Stimulated activated naive CD8-positive, alpha-beta T cell treated with anti-CD3 and anti-CD28 coated beads, Interleukin-15, Interleukin-2, amounts not matched to agents 100 ng/mL and 50 ng/mL, for 24 hours (primary cell): ENCODE results near the gene DEFB129.
"Not testable (repeated sequence)": the region's sequence is repeated elsewhere in the genome, so short reads cannot be mapped to it uniquely, and the experiment has no call there.

Source experiments
- H3K27ac Mint-ChIP-seq: one replicate; pipeline ENCODE4 v1.8.0; 2021; ENCODE audit warnings: mild to moderate bottlenecking, mixed read lengths
- H3K27me3 Mint-ChIP-seq: one replicate; pipeline ENCODE4 v1.8.0; 2021; ENCODE audit warnings: mixed read lengths
- H3K36me3 Mint-ChIP-seq: one replicate; pipeline ENCODE4 v1.8.0; 2021; ENCODE audit warnings: low read depth, mixed read lengths
- H3K4me1 Mint-ChIP-seq: one replicate; pipeline ENCODE4 v1.8.0; 2021; ENCODE audit warnings: low read depth, mixed read lengths
- H3K4me3 Mint-ChIP-seq: one replicate; pipeline ENCODE4 v1.8.0; 2021; ENCODE audit warnings: mild to moderate bottlenecking, mixed read lengths
- H3K9me3 Mint-ChIP-seq: one replicate; pipeline ENCODE4 v1.8.0; 2021; ENCODE audit warnings: mixed read lengths

The DEFB129 gene

DNA sequence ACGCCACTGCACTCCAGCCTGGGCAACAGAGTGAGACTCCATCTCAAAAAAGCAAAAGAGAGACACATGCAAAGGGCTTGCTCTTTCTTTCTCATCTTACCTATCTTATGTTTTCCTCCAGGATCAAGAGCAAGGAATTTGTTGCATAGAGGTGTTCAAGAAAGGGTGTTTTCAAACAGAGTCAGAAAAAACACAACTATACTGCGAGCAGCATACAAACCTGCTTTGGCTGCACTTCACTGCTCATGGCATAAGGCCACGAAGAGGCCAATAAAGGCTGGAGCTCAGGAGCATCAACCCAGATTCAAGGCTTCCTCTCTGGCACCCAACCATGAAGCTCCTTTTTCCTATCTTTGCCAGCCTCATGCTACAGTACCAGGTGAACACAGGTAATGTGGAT lies at the start of gene DEFB129:
Gene DEFB129 (plus strand): TSS at position 301 of the 400 bp plus-strand sequence. CDS start 31 bp downstream, at position 332.
- no peaks in the 10 kb centered on the region for H3K9me3 Mint-ChIP-seq
- no peaks in the 10 kb centered on the region for H3K36me3 Mint-ChIP-seq
- no peak within 1 kb of the TSS for H3K4me3 Mint-ChIP-seq
- peaks cover 4% of the 10 kb centered on the region for H3K27me3 Mint-ChIP-seq
- peak within 1 kb of the TSS; percentile 64 for H3K27ac Mint-ChIP-seq
- H3K4me1 Mint-ChIP-seq, result peaks cover 19% of the 10 kb centered on the region

- Mint-ChIP-seq H3K27ac (no peak overlapping the region), H3K4me1 (no peaks in the 10 kb centered on the region), H3K27me3 (peaks cover 70% of the 10 kb centered on the region), H3K9me3 (peaks cover 11% of the 10 kb centered on the region), H3K4me3 (no peak overlapping the region), H3K36me3 (no peaks in the 10 kb centered on the region)
Observed at GRCh38 chr20:184288-184687, 42.8 kb upstream of the DEFB129 start.

DNA sequence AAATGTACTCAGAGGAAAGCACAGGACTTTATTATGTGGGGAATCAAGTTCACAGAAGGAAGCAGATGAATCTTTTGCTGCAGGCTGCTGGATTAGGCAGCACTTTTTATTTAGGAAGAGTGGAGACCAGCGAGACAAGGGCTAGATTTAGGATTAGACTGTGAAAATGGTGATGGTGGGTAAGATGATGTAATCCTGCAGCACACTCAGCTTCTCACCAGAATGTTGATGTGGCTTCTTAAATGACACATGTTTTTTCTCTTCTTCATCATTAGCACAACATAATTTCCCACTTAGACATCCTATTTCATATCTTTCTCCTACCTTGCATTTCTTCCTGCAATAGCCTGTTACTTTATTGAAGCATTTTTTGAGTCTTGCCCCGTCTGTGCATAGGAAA lies 39.3 kb upstream of the DEFB129 start:
- Mint-ChIP-seq H3K4me3 (no peak overlapping the region), H3K36me3 (no peaks in the 10 kb centered on the region), H3K4me1 (no peaks in the 10 kb centered on the region), H3K9me3 (peaks cover 11% of the 10 kb centered on the region), H3K27me3 (peaks cover 70% of the 10 kb centered on the region), H3K27ac (no peak overlapping the region)

DNA sequence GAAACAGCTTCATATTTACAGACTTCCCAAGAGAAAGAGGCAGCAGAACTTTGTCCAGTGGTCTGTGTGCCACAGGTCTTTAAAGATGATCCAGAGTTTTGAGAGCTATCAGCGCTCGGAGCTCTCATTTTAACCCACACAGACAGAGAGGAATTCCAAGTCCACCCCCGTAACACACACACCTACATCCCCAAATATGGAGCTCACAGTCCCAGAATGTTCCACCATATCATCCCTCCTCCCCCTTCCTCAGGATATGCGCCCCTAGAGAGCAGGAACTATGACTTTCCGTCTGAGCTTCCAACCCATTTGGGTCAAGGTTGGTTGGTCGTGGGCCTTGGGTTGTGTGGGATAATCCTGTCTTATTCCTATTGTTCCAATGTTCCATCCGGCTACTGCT lies 37.4 kb upstream of the DEFB129 start, which contains the start of gene DEFB128:
Gene DEFB128 (minus strand): TSS at position 101 of the 400 bp plus-strand sequence. CDS start 88 bp downstream, at position 13.
- peaks cover 52% of the 10 kb centered on the region for H3K27me3 Mint-ChIP-seq
- no peaks in the 10 kb centered on the region for H3K9me3 Mint-ChIP-seq
- no peaks in the 10 kb centered on the region for H3K4me1 Mint-ChIP-seq
- H3K27ac Mint-ChIP-seq, result no peak within 1 kb of the TSS
- no peak within 1 kb of the TSS for H3K4me3 Mint-ChIP-seq
- no peaks in the 10 kb centered on the region for H3K36me3 Mint-ChIP-seq

- H3K36me3 Mint-ChIP-seq, result no peaks in the 10 kb centered on the region
- H3K4me3 Mint-ChIP-seq, result no peak overlapping the region
Observed at GRCh38 chr20:198225-198624, 28.8 kb upstream of the DEFB129 start.

GRCh38 chr20:199996-200395 lies 27.1 kb upstream of the DEFB129 start:
- Mint-ChIP-seq H3K4me3 (no peak overlapping the region), H3K27ac (no peak overlapping the region), H3K9me3 (no peaks in the 10 kb centered on the region), H3K27me3 (peaks cover 24% of the 10 kb centered on the region), H3K4me1 (no peaks in the 10 kb centered on the region), H3K36me3 (no peaks in the 10 kb centered on the region)

More at GRCh38 chr20:198225-198624, 28.8 kb upstream of the DEFB129 start:
- peaks cover 16% of the 10 kb centered on the region for H3K27me3 Mint-ChIP-seq
- H3K9me3 Mint-ChIP-seq, result no peaks in the 10 kb centered on the region
- H3K27ac Mint-ChIP-seq, result no peak overlapping the region
- no peaks in the 10 kb centered on the region for H3K4me1 Mint-ChIP-seq

DNA sequence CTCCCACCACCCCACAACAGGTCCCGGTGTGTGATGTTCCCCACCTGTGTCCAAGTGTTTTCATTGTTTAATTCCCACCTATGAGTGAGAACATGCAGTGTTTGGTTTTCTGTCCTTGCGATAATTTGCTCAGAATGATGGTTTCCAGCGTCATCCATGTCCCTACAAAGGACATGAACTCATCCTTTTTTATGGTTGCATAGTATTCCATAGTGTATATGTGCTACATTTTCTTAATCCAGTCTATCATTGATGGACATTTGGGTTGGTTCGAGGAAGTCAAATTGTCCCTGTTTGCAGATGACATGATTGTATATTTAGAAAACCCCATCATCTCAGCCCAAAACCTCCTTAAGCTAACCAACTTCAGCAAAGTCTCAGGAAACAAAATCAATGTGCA lies 23.4 kb upstream of the DEFB129 start:
- not testable (repeated sequence) for H3K27me3 Mint-ChIP-seq, H3K36me3 Mint-ChIP-seq, H3K4me3 Mint-ChIP-seq, H3K4me1 Mint-ChIP-seq, H3K27ac Mint-ChIP-seq, H3K9me3 Mint-ChIP-seq

DNA sequence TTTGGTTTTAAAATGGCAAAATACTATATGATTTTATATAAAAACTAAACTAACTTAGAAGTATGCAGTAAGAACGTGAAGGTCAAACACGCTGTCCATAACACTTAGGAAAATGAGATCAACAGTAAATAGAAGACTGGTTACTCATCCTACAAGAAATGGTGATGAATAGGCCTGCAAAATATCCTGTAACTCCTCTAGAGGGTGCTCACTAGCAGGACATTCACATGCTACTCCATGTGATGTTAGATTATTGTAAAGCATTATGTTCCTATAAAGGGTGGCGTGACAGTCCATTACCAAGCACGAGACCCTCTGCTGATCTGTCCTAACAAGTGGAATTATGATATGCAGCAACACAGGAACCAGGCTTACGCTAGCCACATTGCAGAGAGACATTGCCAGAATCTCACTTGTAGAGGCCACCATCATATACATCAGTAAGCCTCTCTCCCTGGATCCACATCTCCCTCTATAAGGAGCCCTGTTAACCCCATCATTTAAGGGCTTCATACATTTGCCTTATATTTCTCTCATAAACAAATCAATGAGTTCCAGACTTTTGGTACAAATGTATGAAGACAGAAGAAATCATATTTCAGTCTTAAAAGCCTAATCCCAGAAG lies 18.0 kb upstream of the DEFB129 start:
- H3K4me3 Mint-ChIP-seq, result no peak overlapping the region
- H3K4me1 Mint-ChIP-seq, result no peaks in the 10 kb centered on the region
- H3K36me3 Mint-ChIP-seq, result no peaks in the 10 kb centered on the region
- no peaks in the 10 kb centered on the region for H3K9me3 Mint-ChIP-seq
- peaks cover 6% of the 10 kb centered on the region for H3K27me3 Mint-ChIP-seq
- H3K27ac Mint-ChIP-seq, result no peak overlapping the region

DNA sequence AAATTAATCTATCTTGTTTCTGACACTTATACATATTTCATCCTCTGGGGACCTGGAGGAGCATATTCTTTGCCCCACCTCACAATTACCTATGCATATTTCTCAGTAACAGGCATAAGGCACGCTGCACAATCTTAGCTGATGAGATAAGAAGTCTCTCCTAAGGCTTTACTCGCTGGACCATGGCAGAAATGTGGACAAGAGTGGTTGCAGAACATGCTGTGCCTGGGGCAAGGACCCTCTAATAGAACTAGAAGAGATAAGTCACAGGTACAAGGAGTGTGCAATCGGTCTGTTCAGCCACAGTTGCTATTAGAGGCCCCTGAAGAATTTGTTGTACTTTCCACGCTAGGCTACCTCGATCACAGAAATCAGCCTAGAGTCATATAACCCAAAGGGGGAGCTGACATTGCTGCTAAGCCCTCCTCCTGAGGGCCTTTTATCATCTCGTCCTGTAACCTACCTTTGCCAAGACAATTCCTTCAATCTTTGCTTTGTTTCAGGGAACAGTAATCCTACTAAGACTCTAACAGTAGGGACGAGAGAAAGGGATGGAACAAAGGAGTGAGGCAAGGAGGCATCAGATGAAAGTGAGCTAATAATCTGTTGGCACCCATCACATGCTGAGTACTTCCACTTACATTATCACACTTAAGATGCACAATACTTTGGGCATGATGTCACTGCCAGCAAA lies 16.1 kb upstream of the DEFB129 start:
- H3K9me3 Mint-ChIP-seq, result no peaks in the 10 kb centered on the region
- no peaks in the 10 kb centered on the region for H3K27me3 Mint-ChIP-seq

DNA sequence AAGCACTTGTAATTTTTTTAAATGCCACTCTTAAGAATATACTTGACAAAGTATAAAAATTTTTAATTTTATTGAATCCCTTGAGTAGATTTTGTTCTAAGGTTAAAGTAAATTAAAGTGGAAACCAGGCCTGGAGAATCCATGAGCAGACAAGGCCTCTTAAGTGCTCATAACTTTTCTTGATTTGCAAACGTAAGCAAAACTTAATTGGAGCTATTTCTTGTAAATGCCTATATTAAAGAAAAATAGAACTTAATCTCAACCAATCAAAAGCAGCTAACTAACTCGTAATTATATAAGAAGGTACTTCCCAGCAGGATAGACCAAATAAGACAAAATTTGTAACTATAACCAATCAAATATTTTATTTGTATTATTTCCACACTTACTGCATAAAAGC lies 12.7 kb upstream of the DEFB129 start:
- Mint-ChIP-seq H3K36me3 (no peaks in the 10 kb centered on the region), H3K4me1 (no peaks in the 10 kb centered on the region), H3K27me3 (peaks cover 13% of the 10 kb centered on the region), H3K27ac (no peak overlapping the region), H3K4me3 (no peak overlapping the region), H3K9me3 (no peaks in the 10 kb centered on the region)

More for the DNA sequence above, 16.1 kb upstream of the DEFB129 start:
- Mint-ChIP-seq H3K4me1 (no peaks in the 10 kb centered on the region), H3K27ac (no peak overlapping the region), H3K4me3 (no peak overlapping the region), H3K36me3 (no peaks in the 10 kb centered on the region)

GRCh38 chr20:215796-216195 lies 11.3 kb upstream of the DEFB129 start:
- peaks cover 25% of the 10 kb centered on the region for H3K27me3 Mint-ChIP-seq
- H3K27ac Mint-ChIP-seq, result no peak overlapping the region
- no peak overlapping the region for H3K4me3 Mint-ChIP-seq
- H3K4me1 Mint-ChIP-seq, result no peaks in the 10 kb centered on the region
- H3K9me3 Mint-ChIP-seq, result no peaks in the 10 kb centered on the region
- H3K36me3 Mint-ChIP-seq, result no peaks in the 10 kb centered on the region

DNA sequence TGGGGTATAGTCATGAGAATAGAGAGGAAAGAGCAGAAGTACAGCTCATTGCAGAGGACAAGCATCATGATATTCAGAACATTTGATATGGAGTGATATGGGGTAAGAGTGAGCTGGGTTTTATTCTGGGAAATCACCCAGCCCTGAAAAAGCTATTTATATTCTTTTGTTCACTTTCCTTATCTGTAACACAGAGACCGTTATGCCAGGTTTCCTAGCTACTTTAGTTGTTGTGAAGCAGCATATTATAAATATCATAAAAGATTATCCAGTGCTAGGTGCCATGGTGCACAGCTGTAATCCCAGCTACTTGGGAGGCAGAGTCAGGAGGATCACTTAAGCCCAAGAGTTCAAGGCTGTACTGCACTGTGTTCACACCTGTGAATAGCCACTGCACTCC lies 9.8 kb upstream of the DEFB129 start:
- no peak overlapping the region for H3K4me3 Mint-ChIP-seq
- no peak overlapping the region for H3K27ac Mint-ChIP-seq
- H3K27me3 Mint-ChIP-seq, result peaks cover 27% of the 10 kb centered on the region
- H3K9me3 Mint-ChIP-seq, result no peaks in the 10 kb centered on the region
- no peaks in the 10 kb centered on the region for H3K4me1 Mint-ChIP-seq
- H3K36me3 Mint-ChIP-seq, result no peaks in the 10 kb centered on the region

GRCh38 chr20:219290-220115 lies 7.6 kb upstream of the DEFB129 start:
- no peaks in the 10 kb centered on the region for H3K9me3 Mint-ChIP-seq
- H3K36me3 Mint-ChIP-seq, result no peaks in the 10 kb centered on the region
- no peaks in the 10 kb centered on the region for H3K4me1 Mint-ChIP-seq
- no peak overlapping the region for H3K27ac Mint-ChIP-seq
- H3K4me3 Mint-ChIP-seq, result no peak overlapping the region
- H3K27me3 Mint-ChIP-seq, result peaks cover 31% of the 10 kb centered on the region

DNA sequence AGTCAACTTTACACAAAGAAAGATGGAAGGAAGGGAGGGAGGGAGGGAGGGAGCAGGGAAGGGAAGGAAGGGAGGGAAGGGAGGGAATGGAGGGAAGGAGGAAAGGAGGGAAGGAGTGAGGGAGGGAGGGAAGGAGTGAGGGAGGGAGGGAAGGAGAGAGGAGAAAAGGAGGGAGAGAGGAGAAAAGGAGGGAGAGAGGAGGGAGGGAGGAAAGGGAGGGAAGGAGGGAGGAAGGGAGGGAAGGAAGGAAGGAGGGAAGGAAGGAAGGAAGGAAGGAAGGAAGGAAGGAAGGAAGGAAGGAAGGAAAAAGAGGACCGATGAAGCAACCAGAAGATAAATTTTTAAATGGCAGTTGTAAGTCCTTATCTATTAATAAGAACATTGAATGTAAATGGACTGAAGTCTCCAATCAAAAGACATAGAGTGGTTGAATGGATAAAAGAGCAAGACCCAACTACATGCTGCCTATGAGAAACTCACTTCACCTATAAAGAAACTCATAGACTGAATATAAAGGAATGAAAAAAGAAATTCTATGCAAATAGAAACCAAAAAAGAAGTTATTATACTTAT lies 5.7 kb upstream of the DEFB129 start:
- Mint-ChIP-seq H3K9me3 (no peaks in the 10 kb centered on the region), H3K27ac (no peak overlapping the region), H3K36me3 (no peaks in the 10 kb centered on the region), H3K27me3 (peaks cover 31% of the 10 kb centered on the region), H3K4me1 (no peaks in the 10 kb centered on the region), H3K4me3 (no peak overlapping the region)

- H3K27ac Mint-ChIP-seq, H3K27me3 Mint-ChIP-seq, H3K36me3 Mint-ChIP-seq, H3K4me3 Mint-ChIP-seq, H3K9me3 Mint-ChIP-seq: not testable (repeated sequence)
- H3K4me1 Mint-ChIP-seq, result peaks cover 19% of the 10 kb centered on the region
Observed at GRCh38 chr20:225879-226278, 1.2 kb upstream of the DEFB129 start.
